GM23248 (cell line): ENCODE results near the gene ARGFX. TPM values are rescaled to one million over a fixed set of nuclear protein-coding genes. Genes with fewer than 3 reads are reported as not detected.
"Not testable (repeated sequence)": the region's sequence is repeated elsewhere in the genome, so short reads cannot be mapped to it uniquely, and the experiment has no call there.

Experiments used
- DNase-seq: peaks from one replicate; pipeline ENCODE4 v3.0.0-alpha.2; 2015
- H2AFZ ChIP-seq: fragments of 200-600 bp; sonication (generic); 2 replicates; pipeline ENCODE4 v1.6.1; 2016; ENCODE audit warnings: antibody characterized with exemption
- H3F3A ChIP-seq: fragments of 200-600 bp; sonication (generic); 2 replicates; pipeline ENCODE4 v1.6.1; 2016; ENCODE audit warnings: mild to moderate bottlenecking, antibody characterized with exemption, mixed run types; ENCODE audit not compliant: insufficient read depth
- H3K27ac ChIP-seq: fragments of 200-600 bp; sonication (generic); 2 replicates; pipeline ENCODE4 v1.5.1; 2016; ENCODE audit warnings: mild to moderate bottlenecking
- H3K27me3 ChIP-seq: fragments of 200-600 bp; sonication (generic); replicated peaks from 2 replicates; pipeline ENCODE4 v1.6.1; 2016; ENCODE audit warnings: mild to moderate bottlenecking; ENCODE audit not compliant: insufficient read depth
- H3K36me3 ChIP-seq: fragments of 200-600 bp; sonication (generic); 2 replicates; pipeline ENCODE4 v1.6.1; 2016; ENCODE audit warnings: low read depth, mild to moderate bottlenecking
- H3K4me1 ChIP-seq: fragments of 200-600 bp; sonication (generic); 2 replicates; pipeline ENCODE4 v1.6.1; 2016; ENCODE audit warnings: mild to moderate bottlenecking; ENCODE audit not compliant: insufficient read depth
- H3K4me2 ChIP-seq: fragments of 200-600 bp; sonication (generic); one replicate; pipeline ENCODE4 v1.6.1; 2016; ENCODE audit warnings: mild to moderate bottlenecking; ENCODE audit not compliant: unreplicated experiment
- H3K4me3 ChIP-seq: fragments of 200-600 bp; sonication (generic); 2 replicates; pipeline ENCODE4 v1.5.1; 2016; ENCODE audit warnings: mild to moderate bottlenecking
- H3K79me2 ChIP-seq: fragments of 200-600 bp; sonication (generic); 2 replicates; pipeline ENCODE4 v1.6.1; 2016; ENCODE audit warnings: mild to moderate bottlenecking; ENCODE audit not compliant: insufficient read depth
- H3K9ac ChIP-seq: fragments of 200-600 bp; sonication (generic); 2 replicates; pipeline ENCODE4 v1.6.1; 2016; ENCODE audit warnings: mild to moderate bottlenecking
- H3K9me2 ChIP-seq: fragments of 200-600 bp; sonication (generic); 2 replicates; pipeline ENCODE4 v1.6.1; 2016; ENCODE audit warnings: mixed run types, mild to moderate bottlenecking, moderate library complexity; ENCODE audit not compliant: insufficient read depth
- H3K9me3 ChIP-seq: fragments of 200-600 bp; sonication (generic); one replicate; pipeline ENCODE4 v1.6.1; 2017; ENCODE audit warnings: low read depth
- H4K20me1 ChIP-seq: fragments of 200-600 bp; sonication (generic); 2 replicates; pipeline ENCODE4 v1.6.0; 2016; ENCODE audit not compliant: insufficient read depth
- EZH2 ChIP-seq: fragments of 200-600 bp; sonication (generic); IDR thresholded peaks from 2 replicates; pipeline ENCODE4 v1.6.1; 2018; ENCODE audit warnings: antibody characterized with exemption, mild to moderate bottlenecking; ENCODE audit not compliant: insufficient read depth, poor library complexity, severe bottlenecking
- EZH2phosphoT487 ChIP-seq: fragments of 200-600 bp; sonication (generic); IDR thresholded peaks from 2 replicates; pipeline ENCODE4 v1.6.1; 2018; ENCODE audit warnings: antibody characterized with exemption, moderate library complexity, mild to moderate bottlenecking, low read depth; ENCODE audit not compliant: insufficient read depth
- WGBS, 2 experiments: methylation state at CpG; one replicate each; pipeline ENCODE4 v1.1.6; 2015 to 2017; ENCODE audit warnings: low lambda C conversion rate in 2 of 2, low coverage in 1 of 2; ENCODE audit errors: missing lambda C conversion rate in 2 of 2; 5-methylcytosine and 5-hydroxymethylcytosine counted together
- in situ Hi-C: fragments of 300-500 bp; cut with MboI; formaldehyde crosslinking; loops from 2 replicates; pipeline ENCODE4 v1.15.0; 2020
- polyA plus RNA-seq: library from polyadenylated mRNA; unstranded; fragments of >200 nt; fragmentation: Nextera tagmentation; extraction: Ambion mirVana; gene quantifications from 2 replicates; pipeline ENCODE4 v1.2.1, GENCODE V29; 2016
- total RNA-seq: library from RNA; depleted of rRNA; stranded (reverse); fragments of >200 nt; shearing (Covaris generic); gene quantifications from 2 replicates; pipeline ENCODE4 v1.2.3, GENCODE V29; 2014; rRNA removed

The ARGFX gene
- total and polyA plus RNA-seq, 2 experiments from 2014 or later, result not detected

DNA sequence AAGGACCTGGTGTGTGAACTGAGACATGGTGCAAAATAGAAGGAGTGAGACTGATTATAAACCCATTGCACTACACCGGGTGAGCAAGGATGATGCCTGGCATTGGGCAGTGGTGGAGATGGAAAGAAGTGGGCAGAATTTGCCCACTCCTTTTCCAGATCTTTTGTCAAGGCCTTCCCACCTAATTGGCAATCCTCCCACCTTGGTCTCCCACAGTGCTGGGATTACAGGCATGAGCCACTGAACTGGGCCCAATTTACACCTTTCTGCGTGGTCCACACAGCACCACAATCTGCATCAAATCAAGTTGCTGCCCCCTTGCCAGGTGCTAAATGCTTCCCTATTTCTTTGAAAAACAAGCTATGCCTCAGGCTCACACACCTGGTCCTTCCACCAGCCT is 30.8 kb downstream of the ARGFX start:
- no peak for DNase-seq
- no peaks in the 10 kb centered on the region for H4K20me1 ChIP-seq
- no peaks in the 10 kb centered on the region for H3F3A ChIP-seq
- H3K4me2 ChIP-seq, result no peak overlapping the region
- no peak overlapping the region for H2AFZ ChIP-seq
- no peaks in the 10 kb centered on the region for H3K9me2 ChIP-seq
- H3K27me3 ChIP-seq, result no peaks in the 10 kb centered on the region
- H3K4me3 ChIP-seq, result no peak overlapping the region
- TF ChIP-seq EZH2 (no peak), EZH2phosphoT487 (no peak)
- in situ Hi-C loops, result no loop called here
- H3K79me2 ChIP-seq, result no peaks in the 10 kb centered on the region
- H3K27ac ChIP-seq, result no peak overlapping the region
- no peaks in the 10 kb centered on the region for H3K9me3 ChIP-seq
- H3K9ac ChIP-seq, result no peak overlapping the region
- 44 to 64% methylated on average over 2 of the region's 2 CpGs for WGBS, 2 experiments
- no peaks in the 10 kb centered on the region for H3K36me3 ChIP-seq
- H3K4me1 ChIP-seq, result no peaks in the 10 kb centered on the region

DNA sequence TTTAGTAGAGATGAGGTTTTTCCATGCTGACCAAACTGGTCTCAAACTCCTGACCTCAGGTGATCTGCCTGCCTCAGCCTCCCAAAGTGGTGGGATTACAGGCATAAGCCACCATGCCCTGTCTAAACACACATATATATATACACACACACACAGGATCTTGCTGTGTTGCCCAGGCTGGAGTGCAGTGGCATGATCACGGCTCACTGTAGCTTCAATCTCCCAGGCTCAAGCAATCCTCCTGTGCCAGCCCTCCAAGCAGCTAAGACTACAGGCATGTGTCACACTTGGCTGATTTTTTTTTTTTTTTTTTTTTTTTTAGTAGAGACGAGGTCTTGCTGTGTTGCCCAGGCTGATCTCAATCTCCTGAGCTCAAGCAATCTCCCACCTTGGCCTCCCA is 32.2 kb downstream of the ARGFX start:
- in situ Hi-C loops, H3K9ac ChIP-seq, H3K79me2 ChIP-seq, H3K9me3 ChIP-seq, H3K36me3 ChIP-seq, H3K27ac ChIP-seq, H3K4me3 ChIP-seq, H3K9me2 ChIP-seq, H3K4me1 ChIP-seq, H3K4me2 ChIP-seq, H3K27me3 ChIP-seq, DNase-seq, H3F3A ChIP-seq, H2AFZ ChIP-seq, H4K20me1 ChIP-seq: not testable (repeated sequence)
- WGBS, 2 experiments, result 52 to 61% methylated on average over 2 of the region's 2 CpGs

DNA sequence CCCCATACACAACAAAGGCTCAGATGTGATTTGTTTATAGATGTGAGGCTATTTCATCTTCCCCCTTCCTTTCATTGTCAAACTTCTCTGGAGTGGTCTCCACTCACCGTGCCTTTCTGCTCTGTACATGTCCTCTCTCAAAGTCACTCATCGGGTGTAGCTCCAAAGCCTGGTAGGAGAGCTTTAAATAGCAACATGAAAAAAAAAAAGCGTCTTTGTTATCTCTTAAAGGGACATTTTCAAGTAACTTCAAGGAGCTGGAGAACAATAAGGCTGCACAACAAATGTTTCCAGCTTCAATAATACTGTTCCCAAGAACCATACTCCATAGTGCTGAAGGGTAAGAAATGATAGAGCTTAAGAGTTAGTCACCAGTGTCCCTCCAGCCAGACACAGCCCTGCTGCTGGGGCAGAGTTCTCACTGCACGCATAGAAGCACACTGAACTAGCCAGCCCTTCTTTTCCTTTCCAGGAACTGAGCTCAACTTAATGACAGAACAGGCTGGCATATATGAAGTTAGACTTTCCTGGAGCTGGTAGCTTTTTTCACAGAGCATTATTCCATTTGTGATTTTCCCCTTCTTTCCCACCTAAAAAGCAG is 33.6 kb downstream of the ARGFX start:
- H3K27me3 ChIP-seq, result no peaks in the 10 kb centered on the region
- H3K79me2 ChIP-seq, result no peaks in the 10 kb centered on the region
- no peak overlapping the region for H3K4me3 ChIP-seq
- DNase-seq, result peak; percentile 16
- no peak overlapping the region for H3K4me2 ChIP-seq
- no peaks in the 10 kb centered on the region for H3K9me3 ChIP-seq
- 10 to 19% methylated on average over 4 of the region's 4 CpGs for WGBS, 2 experiments
- no peaks in the 10 kb centered on the region for H3K4me1 ChIP-seq
- H3K36me3 ChIP-seq, result no peaks in the 10 kb centered on the region
- H3K27ac ChIP-seq, result no peak overlapping the region
- TF ChIP-seq EZH2phosphoT487, result no peak
- TF ChIP-seq EZH2, result no peak
- H2AFZ ChIP-seq, result no peak overlapping the region
- no peaks in the 10 kb centered on the region for H4K20me1 ChIP-seq
- H3K9ac ChIP-seq, result no peak overlapping the region
- H3K9me2 ChIP-seq, result no peaks in the 10 kb centered on the region
- H3F3A ChIP-seq, result no peaks in the 10 kb centered on the region
- in situ Hi-C loops, result no loop called here

DNA sequence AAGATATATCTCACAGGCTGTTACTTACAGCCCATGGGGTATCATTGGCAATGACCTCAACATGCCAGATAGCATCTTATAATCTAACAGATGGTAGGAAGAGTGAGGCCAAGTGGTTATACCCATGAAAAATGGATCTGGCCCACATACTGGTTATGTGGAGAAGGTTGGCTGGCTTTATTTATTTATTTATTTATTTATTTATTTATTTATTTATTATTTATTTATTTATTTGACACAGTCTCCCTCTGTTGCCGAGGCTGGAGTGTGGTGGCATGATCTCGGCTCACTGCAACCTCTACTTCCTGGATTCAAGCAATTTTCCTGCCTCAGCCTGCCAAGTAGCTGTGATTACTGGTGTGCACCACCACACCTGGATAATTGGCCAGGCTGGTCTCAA is 37.0 kb downstream of the ARGFX start:
- Histone ChIP-seq H3K27me3 (no peaks in the 10 kb centered on the region), H3K9ac (no peak overlapping the region), H3K4me1 (no peaks in the 10 kb centered on the region), H3K79me2 (no peaks in the 10 kb centered on the region), H3K9me2 (no peaks in the 10 kb centered on the region), H4K20me1 (no peaks in the 10 kb centered on the region), H3K4me2 (no peak overlapping the region), H3F3A (no peaks in the 10 kb centered on the region), H2AFZ (no peak overlapping the region), H3K36me3 (no peaks in the 10 kb centered on the region), H3K4me3 (no peak overlapping the region), H3K27ac (no peak overlapping the region), H3K9me3 (no peaks in the 10 kb centered on the region)
- TF ChIP-seq EZH2 (no peak), EZH2phosphoT487 (no peak)
- DNase-seq, result no peak
- in situ Hi-C loops, result no loop called here
- WGBS, 2 experiments, result 72 to 74% methylated on average over 2 of the region's 2 CpGs

DNA sequence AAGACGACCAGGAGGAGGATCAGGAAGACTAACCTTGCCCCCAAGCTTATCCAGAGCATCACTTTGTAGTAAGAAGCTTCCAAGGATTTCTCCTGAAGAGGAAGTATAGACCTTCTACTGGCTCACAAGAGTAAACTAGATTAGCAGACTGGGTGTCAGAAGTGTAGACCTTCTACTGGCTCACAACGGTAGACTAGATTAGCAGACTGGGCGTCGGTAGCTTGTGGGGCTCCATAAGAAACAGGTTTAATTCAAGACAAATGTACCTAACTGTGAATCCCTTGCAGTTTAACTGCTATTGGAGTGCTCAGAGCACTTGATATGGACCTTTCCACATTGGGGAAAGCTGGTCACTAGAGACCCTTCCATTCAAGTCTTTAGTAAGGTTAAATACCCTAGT is 38.4 kb downstream of the ARGFX start:
- Histone ChIP-seq H2AFZ (no peak overlapping the region), H3K9me2 (no peaks in the 10 kb centered on the region), H3K4me3 (no peak overlapping the region), H3K36me3 (no peaks in the 10 kb centered on the region), H3K4me2 (no peak overlapping the region), H3K9ac (no peak overlapping the region), H4K20me1 (no peaks in the 10 kb centered on the region), H3K27me3 (no peaks in the 10 kb centered on the region), H3K9me3 (no peaks in the 10 kb centered on the region), H3K4me1 (no peaks in the 10 kb centered on the region), H3F3A (no peaks in the 10 kb centered on the region), H3K27ac (no peak overlapping the region), H3K79me2 (no peaks in the 10 kb centered on the region)
- WGBS, 2 experiments, result 58 to 67% methylated on average over 4 of the region's 4 CpGs
- no peak for TF ChIP-seq EZH2phosphoT487
- no peak for TF ChIP-seq EZH2
- no peak for DNase-seq
- in situ Hi-C loops, result no loop called here

Other genes starting within 250 kb of the ARGFX start
- 1.6 and 2.5 TPM in 2 replicates for gene POLQ, start 22.0 kb upstream of the ARGFX start, total RNA-seq
- gene POLQ, start 22.0 kb upstream of the ARGFX start, polyA plus RNA-seq, result 0.81 and 1.0 TPM in 2 replicates
- not detected in 2 replicates for gene FBXO40, start 25.4 kb downstream of the ARGFX start, total RNA-seq
- not detected in 2 replicates for gene FBXO40, start 25.4 kb downstream of the ARGFX start, polyA plus RNA-seq
- 28.6 and 29.8 TPM in 2 replicates for gene HCLS1, start 93.0 kb downstream of the ARGFX start, total RNA-seq
- gene HCLS1, start 93.0 kb downstream of the ARGFX start, polyA plus RNA-seq, result 39.0 and 39.2 TPM in 2 replicates
- gene GOLGB1, start 181.8 kb downstream of the ARGFX start, total RNA-seq, result 31.9 and 32.6 TPM in 2 replicates
- gene GOLGB1, start 181.8 kb downstream of the ARGFX start, polyA plus RNA-seq, result 48.3 and 54.3 TPM in 2 replicates